Tibial nerve (tissue), 4 donors: Measurements from ENCODE around the gene CCIN. TPM values are rescaled to one million over a fixed set of nuclear protein-coding genes. Genes with fewer than 3 reads are reported as not detected.
A peak's percentile ranks its signal among the peaks of the same experiment; 100 is the strongest.

Experiments used
- DNase-seq, 2 donors: peaks; one replicate each; pipeline ENCODE4 v3.0.0-alpha.2; 2019; ENCODE audit warnings: low spot score in 2 of 2
- H3K27ac ChIP-seq, 4 donors: fragments of 200-600 bp; sonication (generic) in 3 of 4; one replicate each; pipeline ENCODE4 v1.5.1; 2017 to 2019; ENCODE audit warnings: mild to moderate bottlenecking in 1 of 4
- H3K27me3 ChIP-seq, 2 donors: fragments of 200-600 bp; sonication (generic) in 1 of 2; one replicate each; pipeline versions ENCODE4 v1.5.1 to v1.6.0; 2017 to 2019
- H3K36me3 ChIP-seq, 3 donors: fragments of 200-600 bp; sonication (generic); one replicate each; pipeline ENCODE4 v1.5.1; 2018 to 2019
- H3K4me1 ChIP-seq, 4 donors: fragments of 200-600 bp; sonication (generic) in 3 of 4; one replicate each; pipeline ENCODE4 v1.5.1; 2017 to 2019
- H3K4me3 ChIP-seq, 4 donors: fragments of 200-600 bp; sonication (generic) in 3 of 4; one replicate each; pipeline ENCODE4 v1.5.1; 2017 to 2019; ENCODE audit warnings: mild to moderate bottlenecking in 1 of 4, moderate library complexity in 1 of 4
- H3K9me3 ChIP-seq, 4 donors: fragments of 200-600 bp; sonication (generic) in 3 of 4; one replicate each; pipeline ENCODE4 v1.5.1; 2017 to 2019
- EP300 ChIP-seq, 2 donors: sonication (generic); formaldehyde crosslinking; IDR thresholded peaks; one replicate each; pipeline ENCODE4 v1.6.1; 2017; ENCODE audit warnings: antibody characterized with exemption in 2 of 2, mild to moderate bottlenecking in 1 of 2
- POLR2A ChIP-seq, 2 donors: fragments of 450-650 bp; IDR thresholded peaks; one replicate each; pipeline ENCODE4 v1.6.1; 2017; ENCODE audit warnings: antibody characterized with exemption in 2 of 2, mild to moderate bottlenecking in 2 of 2, moderate library complexity in 2 of 2
- WGBS, 2 donors: methylation state at CpG; one replicate each; pipeline ENCODE4 v1.1.5; 2018; 5-methylcytosine and 5-hydroxymethylcytosine counted together
- total RNA-seq, 4 donors: library from RNA; depleted of rRNA; stranded (reverse); fragments of >200 nt; gene quantifications; one replicate each; pipeline ENCODE4 v1.1.0, GENCODE V29; 2016
- TF ChIP-seq, protein P1 (sequence below), 5 experiments: fragments of 200-600 bp in 3 of 5; fragments of 450-650 bp in 2 of 5; sonication (generic) in 3 of 5; IDR thresholded peaks; one replicate each; pipeline ENCODE4 v1.5.1; 2016 to 2019; ENCODE audit warnings: antibody characterized with exemption in 5 of 5, mild to moderate bottlenecking in 3 of 5, moderate library complexity in 2 of 5

Gene CCIN
- total RNA-seq, 4 donors from 2014 or later = not detected

- H3K4me3 ChIP-seq = no peak overlapping the region
- 51 to 61% methylated on average over 4 of the region's 4 CpGs for WGBS, 2 donors
- TF ChIP-seq EP300 (IDR thresholded peaks at IDR 0.05) = no peak
- no peak for TF ChIP-seq POLR2A (IDR thresholded peaks at IDR 0.05)
- TF ChIP-seq, protein P1, sequence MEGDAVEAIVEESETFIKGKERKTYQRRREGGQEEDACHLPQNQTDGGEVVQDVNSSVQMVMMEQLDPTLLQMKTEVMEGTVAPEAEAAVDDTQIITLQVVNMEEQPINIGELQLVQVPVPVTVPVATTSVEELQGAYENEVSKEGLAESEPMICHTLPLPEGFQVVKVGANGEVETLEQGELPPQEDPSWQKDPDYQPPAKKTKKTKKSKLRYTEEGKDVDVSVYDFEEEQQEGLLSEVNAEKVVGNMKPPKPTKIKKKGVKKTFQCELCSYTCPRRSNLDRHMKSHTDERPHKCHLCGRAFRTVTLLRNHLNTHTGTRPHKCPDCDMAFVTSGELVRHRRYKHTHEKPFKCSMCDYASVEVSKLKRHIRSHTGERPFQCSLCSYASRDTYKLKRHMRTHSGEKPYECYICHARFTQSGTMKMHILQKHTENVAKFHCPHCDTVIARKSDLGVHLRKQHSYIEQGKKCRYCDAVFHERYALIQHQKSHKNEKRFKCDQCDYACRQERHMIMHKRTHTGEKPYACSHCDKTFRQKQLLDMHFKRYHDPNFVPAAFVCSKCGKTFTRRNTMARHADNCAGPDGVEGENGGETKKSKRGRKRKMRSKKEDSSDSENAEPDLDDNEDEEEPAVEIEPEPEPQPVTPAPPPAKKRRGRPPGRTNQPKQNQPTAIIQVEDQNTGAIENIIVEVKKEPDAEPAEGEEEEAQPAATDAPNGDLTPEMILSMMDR (IDR thresholded peaks at IDR 0.05) = no peak
- DNase-seq = no peak
- no peaks in the 10 kb centered on the region for H3K36me3 ChIP-seq
- H3K4me1 ChIP-seq = peaks cover 0 to 35% (median 9%) of the 10 kb centered on the region in 4 donors
- no peaks in the 10 kb centered on the region for H3K9me3 ChIP-seq
- H3K27ac ChIP-seq = peak overlapping the region; percentile 7 to 79 (median 66)
- H3K27me3 ChIP-seq = peaks cover 0 to 2% of the 10 kb centered on the region in 2 donors
Measured at GRCh38 chr9:36163786-36164170, 5.4 kb upstream of the CCIN start.

GRCh38 chr9:36164372-36164771, 4.8 kb upstream of the CCIN start:
- Histone ChIP-seq H3K27ac (peak overlapping the region in 2 of 4 donors; percentile 69 to 79), H3K4me1 (peaks cover 0 to 35% (median 9%) of the 10 kb centered on the region in 4 donors), H3K4me3 (no peak overlapping the region), H3K9me3 (no peaks in the 10 kb centered on the region), H3K36me3 (no peaks in the 10 kb centered on the region), H3K27me3 (peaks cover 0 to 2% of the 10 kb centered on the region in 2 donors)
- WGBS, 2 donors = 75 to 80% methylated on average over 6 of the region's 6 CpGs
- DNase-seq = no peak
- TF ChIP-seq, protein P1 (IDR thresholded peaks at IDR 0.05) = no peak
- TF ChIP-seq EP300 (IDR thresholded peaks at IDR 0.05) = no peak
- TF ChIP-seq POLR2A (IDR thresholded peaks at IDR 0.05) = no peak

- Histone ChIP-seq H3K36me3 (no peaks in the 10 kb centered on the region), H3K27ac (peak overlapping the region in 2 of 4 donors; percentile 21 to 79), H3K4me1 (peaks cover 0 to 35% (median 9%) of the 10 kb centered on the region in 4 donors), H3K4me3 (no peak overlapping the region), H3K9me3 (no peaks in the 10 kb centered on the region), H3K27me3 (peaks cover 0 to 2% of the 10 kb centered on the region in 2 donors)
- TF ChIP-seq, protein P1 (IDR thresholded peaks at IDR 0.05) = no peak
- TF ChIP-seq POLR2A (IDR thresholded peaks at IDR 0.05) = no peak
- TF ChIP-seq EP300 (IDR thresholded peaks at IDR 0.05) = no peak
- DNase-seq = no peak
- 68 to 87% methylated on average over 3 of the region's 3 CpGs for whole genome bisulfite sequencing, 2 donors
Measured at GRCh38 chr9:36164989-36165388, 4.2 kb upstream of the CCIN start.

- WGBS, 2 donors = 16 to 37% methylated on average over 12 of the region's 12 CpGs
Measured at GRCh38 chr9:36165826-36166167, 3.4 kb upstream of the CCIN start.

GRCh38 chr9:36166168-36166927, 2.8 kb upstream of the CCIN start:
- peak overlapping the region in 3 of 4 donors; percentile 15 to 79 (median 62) for H3K27ac ChIP-seq
- no peaks in the 10 kb centered on the region for H3K9me3 ChIP-seq
- peaks cover 0 to 35% (median 9%) of the 10 kb centered on the region in 4 donors for H3K4me1 ChIP-seq
- WGBS, 2 donors = 1 to 3% methylated on average over 46 to 57 of the region's 58 CpGs
- no peaks in the 10 kb centered on the region for H3K36me3 ChIP-seq
- DNase-seq = peak; percentile 70 to 79
- TF ChIP-seq POLR2A (IDR thresholded peaks at IDR 0.05) (no peak), EP300 (IDR thresholded peaks at IDR 0.05) (peak in 1 of 2 donors; percentile 62)
- TF ChIP-seq, protein P1 (IDR thresholded peaks at IDR 0.05) = peak; percentile 96 to 97 (median 97)
- H3K27me3 ChIP-seq = peaks cover 0 to 2% of the 10 kb centered on the region in 2 donors
- H3K4me3 ChIP-seq = peak overlapping the region; percentile 24 to 51 (median 42)

More at GRCh38 chr9:36165826-36166167, 3.4 kb upstream of the CCIN start:
- TF ChIP-seq, protein P1 (IDR thresholded peaks at IDR 0.05) = no peak
- Histone ChIP-seq H3K4me3 (peak overlapping the region; percentile 24 to 51 (median 42)), H3K27me3 (peaks cover 0 to 2% of the 10 kb centered on the region in 2 donors), H3K36me3 (no peaks in the 10 kb centered on the region), H3K27ac (peak overlapping the region in 3 of 4 donors; percentile 15 to 79 (median 62)), H3K9me3 (no peaks in the 10 kb centered on the region), H3K4me1 (peaks cover 0 to 35% (median 9%) of the 10 kb centered on the region in 4 donors)
- no peak for DNase-seq
